Suppressor macrophage (primary cell): Measurements from ENCODE around the gene PTGIS.

Experiments used
- DNase-seq, 4 experiments: peaks; one replicate each; pipeline ENCODE4 v3.0.0-alpha.2; 2020 to 2022

The PTGIS gene

DNA sequence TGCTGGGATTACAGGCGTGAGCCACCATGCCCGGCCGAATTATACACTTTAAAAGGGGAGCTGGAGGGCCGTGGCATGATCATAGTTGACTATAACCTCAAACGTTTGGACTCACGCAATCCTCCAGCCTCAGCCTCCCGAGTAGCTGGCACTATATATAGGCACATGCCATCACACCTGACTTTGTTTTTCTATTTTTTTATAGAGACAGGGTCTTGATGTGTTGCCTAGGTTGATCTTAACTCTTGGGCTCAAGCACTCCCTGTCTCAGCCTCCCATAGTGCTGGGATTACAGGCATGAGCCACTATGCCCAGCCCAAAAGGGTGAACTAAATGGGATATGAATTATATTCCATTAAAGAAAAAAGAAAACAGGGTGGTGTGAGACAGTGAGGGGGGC lies 7.8 kb downstream of the PTGIS start:
- no peak for DNase-seq

DNA sequence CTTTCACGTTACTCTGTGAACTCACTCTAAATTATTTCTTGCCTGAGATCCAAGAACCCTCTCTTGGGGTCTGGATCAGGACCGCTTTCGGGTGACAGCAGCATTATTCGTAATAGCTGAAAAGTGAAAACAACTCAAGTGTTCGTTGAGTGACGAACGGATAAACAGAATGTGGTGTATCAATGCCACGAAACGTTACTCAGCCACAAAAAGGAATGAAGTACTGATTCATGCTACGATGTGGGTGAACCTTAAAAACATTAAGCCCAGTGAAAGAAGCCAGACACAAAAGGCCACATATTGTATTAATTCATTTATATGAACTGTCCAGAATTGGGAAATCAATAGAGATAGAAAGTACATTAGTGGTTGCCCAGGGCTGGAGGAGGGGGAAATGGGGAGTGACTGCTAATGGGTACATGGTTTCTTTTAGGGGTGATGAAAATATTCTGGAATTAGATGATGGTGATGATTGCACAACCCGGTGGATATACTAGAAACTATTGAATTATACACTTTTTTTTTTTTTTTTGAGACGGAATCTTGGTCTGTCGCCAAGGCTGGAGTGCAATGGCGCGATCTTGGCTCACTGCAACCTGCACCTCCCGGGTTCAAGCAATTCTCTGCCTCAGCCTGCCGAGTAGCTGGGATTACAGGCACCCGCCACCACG lies 8.4 kb downstream of the PTGIS start:
- DNase-seq, result no peak

DNA sequence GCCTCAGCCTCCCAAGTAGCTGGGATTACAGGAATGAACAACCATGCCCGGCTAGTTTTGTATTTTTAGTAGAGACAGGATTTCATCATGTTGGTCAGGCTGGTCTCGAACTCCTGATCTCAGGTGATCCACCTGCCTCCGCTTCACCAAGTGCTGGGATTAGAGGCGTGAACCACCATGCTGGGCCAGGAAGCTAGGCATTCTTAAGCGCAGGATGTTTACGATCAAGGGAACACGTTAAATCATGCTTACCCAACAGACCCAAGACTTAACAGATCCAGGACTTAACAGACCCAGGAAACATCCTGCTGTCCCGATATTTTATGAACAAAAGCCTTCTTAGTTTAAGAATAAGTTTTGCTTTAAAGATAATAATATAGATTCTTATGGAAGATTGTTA lies 9.1 kb downstream of the PTGIS start:
- DNase-seq, result no peak

DNA sequence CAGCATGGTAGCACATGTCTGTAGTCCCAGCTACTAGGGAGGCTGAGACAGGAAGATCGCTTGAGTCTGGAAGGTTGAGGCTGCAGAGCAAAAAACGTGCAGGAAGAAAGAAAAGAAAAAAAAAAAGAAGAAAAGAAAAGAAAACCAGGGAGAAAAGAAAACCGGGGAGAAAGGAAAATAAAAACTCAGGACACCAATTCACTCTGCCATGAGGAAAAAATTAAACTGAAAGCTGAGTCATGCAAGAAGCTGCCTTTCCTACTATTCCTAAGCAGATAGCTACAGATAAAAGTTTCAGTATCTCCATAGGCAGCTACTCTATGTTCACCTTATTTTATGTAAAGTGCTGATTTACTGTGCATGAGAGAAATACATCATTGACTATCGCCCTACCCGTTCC lies 10.5 kb downstream of the PTGIS start:
- no peak for DNase-seq

DNA sequence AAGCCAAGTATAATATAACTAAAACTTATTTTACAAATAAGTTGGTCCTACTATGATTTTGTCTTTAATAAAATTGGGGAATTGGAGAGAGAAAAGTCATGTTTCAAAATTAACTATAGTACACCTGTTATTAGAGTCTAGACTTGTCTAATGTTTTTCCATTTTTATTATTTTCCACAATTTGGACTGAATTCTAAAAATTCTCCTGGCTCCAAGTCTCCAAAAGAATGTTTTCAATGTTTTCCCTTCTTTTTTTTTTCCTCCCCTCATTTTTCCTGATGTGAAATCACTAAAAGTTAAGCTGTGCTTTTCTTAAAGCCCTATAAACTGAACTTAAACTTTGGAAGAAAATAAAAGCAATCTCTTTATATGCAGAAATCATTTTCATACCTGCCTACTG lies 11.3 kb downstream of the PTGIS start:
- no peak for DNase-seq

DNA sequence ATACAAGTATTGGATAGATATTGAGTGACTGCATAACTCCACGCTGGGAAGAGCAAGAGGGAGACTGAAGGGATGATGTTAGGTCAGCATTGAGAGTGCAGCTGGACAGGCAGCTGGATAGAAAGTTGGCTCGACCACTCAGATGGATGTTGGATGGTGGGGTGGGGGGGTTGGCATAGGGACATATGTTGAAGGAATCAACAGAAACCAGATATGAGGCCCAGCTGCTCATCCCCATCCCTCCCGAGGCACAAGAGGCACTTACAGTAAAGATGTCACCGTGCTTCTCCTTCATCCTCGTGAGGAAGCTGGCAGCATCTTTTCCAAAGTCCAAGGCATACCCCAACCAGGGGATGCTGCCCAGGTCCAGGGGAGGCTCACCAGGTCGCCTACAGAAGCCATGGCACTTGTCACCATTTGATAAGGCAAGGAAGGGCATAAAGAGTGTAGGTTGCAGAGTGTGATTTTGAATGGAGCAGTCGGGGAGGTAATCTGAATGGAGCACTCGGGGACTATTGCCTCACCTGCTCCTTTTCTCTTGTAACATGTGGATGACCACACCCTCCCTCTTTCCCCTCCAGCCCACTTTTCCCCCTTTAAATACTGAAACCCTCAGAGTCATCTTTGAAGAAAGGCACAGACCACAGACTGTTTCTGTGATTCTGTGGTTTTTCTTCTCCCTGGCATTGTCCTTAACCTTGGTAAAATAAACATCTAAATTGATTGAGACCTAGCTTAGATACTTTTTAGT lies 18.0 kb downstream of the PTGIS start:
- no peak for DNase-seq

DNA sequence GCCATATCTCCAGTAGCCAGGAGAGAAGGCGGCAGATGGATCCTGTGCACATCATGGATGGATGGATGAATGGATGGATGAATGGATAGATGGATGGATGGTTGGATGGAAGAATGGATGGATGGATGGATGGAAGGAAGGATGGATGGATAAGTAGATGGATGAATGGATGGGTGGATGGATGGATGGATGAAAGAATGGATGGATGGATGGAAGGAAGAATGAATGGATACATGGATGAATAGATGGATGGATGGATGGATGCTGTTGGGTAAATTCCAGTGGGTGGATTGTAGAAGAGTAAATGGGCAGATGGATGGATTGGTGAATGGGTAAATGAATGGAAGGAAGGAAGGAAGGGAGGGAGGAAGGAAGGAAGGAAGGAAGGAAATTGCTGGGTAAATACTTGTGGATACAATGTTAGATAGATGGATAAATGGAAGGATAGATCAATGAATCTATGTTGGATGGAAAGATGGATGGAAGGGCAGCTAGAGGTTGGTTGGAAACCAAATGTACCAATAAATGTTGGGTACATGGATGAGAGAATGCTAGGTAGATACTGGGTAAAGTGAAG lies 19.5 kb downstream of the PTGIS start:
- no peak for DNase-seq

DNA sequence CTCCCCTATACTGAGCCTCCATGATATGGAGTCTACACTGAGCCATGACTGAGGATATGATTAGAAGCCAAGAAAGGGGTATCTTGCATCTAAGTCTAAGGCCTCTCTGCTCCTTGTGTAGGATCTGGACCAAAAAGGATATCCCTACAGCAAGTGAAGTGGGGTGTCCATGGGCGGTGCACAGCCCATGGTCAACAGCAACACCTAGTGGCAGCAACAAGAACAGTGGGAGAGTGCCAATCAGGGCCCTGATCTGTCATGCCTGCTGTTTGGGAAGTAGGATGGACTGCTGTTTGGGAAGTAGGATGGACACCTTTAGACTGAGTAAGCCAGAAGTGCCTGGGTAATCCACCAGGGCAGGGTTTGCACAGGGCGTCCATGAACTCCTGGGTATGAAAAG lies 22.4 kb downstream of the PTGIS start:
- no peak for DNase-seq

DNA sequence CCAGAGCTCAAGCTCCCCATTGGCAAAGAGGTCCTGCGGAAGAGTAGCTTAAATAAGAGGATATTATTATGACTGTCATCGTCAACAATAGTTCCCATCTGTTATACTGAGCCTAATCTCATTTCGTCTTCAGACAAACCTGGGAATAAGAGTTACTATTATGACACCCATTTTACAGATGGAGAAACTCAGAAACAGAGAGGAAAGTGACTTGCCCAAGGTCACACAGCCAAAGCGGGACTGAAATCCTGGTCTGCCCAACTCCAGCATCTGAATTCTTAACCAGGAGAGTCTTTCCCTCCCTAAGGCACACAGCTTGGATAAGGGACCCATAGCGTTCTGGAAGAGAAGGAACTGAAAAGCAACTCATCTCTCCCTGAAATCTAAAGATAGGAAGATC lies 23.4 kb downstream of the PTGIS start:
- DNase-seq, result no peak

DNA sequence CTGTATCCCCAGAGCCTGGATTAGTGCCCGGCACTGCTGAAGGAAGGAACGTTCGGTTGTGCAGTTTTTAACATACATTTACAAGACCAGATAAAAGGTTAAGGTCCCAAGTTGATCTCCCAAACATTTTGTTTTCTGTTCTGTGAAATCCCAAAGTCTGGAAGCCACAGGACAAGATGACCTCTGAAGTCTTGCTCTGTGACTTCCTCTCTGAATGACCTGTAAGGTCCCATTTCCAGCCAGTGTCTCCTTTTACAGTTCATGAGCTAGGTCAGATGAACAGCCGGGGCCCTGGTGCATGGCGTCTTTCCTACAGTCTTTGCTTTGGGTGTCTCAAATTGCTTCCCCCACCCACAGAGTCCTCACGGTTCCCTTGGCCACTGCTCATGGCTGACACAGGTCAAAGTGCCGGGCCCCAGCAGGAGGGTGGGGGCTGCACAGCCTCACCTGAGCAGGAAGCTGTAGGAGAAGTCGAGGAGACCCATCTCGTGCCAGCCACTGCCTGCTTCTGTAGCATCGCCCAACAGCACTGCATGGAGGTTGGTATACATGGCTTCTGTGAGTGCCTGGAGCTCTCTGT lies 24.0 kb downstream of the PTGIS start:
- DNase-seq, result no peak

DNA sequence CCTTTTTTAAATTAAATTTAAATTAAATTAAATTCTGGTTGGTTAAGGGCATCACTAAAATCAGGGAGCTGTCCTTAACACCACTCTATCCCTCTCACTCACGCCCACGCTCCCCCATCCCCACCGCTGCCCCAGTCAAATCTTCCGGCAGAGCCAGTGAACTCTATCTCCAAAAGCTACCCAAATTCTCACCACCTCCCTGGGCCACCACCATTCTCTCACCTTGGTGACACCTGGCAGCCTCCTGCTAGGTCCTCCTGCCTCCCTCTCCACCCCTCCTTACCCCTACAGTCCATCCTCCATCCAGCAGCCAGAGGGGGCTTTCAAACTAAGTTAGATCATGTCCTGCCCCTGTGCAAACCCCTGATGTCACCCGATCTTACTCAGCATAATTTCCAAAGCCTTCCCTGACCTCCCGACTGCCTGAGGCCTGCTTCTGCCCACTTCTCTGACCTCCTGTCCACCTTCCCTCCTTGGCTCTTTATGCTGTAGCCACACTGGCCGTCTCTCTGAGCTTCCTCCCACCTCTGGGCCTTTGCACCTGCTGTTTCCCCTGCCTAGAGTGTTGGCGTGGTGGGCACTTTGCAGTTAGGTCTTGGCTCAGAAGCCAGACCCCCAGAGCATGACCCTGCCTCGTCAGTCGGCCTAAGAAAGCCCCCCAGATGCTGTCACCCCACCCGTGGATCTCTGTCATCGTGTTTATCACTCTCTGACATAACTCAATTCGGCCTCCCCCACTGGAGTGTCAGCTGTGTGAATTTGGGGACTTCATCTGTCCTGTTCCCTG lies 24.7 kb downstream of the PTGIS start:
- DNase-seq, result no peak

DNA sequence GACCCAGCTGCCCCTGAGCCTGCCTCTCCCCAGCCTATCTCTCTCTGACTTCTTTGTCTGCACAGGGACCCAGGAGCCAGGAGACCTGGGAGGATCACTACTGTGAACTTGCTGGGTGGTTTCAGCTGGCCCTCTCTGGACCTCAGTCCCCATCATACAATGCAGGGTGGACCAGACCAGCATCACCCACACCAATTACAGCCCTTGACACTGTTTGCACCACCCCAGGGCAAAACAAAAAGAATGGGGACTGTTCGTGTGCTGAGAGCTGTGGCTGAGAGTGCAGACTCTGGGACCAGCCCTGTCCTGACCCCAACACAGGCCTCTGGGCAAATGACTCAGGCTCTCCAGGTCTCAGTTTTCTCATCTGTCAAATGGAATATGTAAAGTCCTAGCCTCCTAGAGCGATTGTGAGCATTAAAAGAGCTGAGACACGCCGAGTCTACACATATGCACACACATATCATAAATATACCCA lies 25.4 kb downstream of the PTGIS start:
- no peak for DNase-seq

DNA sequence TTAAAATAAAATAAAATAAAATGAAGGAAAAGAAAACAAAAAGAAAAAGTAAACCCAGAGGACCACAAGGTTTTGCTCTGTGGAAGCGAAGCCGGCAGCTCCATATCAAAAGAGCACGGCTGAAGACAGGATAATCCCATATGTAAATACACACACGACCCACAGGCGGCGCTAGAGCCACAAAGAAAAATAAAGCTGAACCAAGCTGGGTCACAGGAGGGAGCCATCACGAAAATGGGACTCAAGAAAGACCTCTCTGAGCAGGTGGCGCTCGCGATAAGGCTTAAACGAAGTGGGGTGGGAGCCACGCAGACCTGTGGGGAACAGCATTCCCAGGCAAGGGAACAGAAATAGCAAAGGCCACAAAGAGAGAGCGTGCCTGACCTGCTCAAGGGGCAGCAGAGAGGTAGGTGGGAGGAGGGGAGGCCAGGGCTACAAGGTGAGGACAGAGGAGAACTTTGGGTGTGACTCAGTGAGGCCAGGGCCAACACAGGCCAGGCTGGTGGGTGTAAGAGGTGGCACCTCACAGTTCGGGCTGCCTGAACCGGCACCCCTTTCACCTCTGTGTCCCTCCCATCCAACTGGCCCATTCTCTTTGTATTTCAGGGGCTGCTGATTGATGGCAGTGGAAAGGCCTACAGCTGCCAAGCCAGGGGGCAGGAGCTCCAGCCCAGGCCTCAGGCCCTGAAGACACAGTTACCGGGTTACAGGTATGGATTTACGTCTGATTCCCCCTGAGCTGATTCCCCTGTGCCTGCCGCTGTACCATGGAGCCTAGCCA lies 26.0 kb downstream of the PTGIS start:
- DNase-seq, result peak; percentile 75 to 83 (median 78)

DNA sequence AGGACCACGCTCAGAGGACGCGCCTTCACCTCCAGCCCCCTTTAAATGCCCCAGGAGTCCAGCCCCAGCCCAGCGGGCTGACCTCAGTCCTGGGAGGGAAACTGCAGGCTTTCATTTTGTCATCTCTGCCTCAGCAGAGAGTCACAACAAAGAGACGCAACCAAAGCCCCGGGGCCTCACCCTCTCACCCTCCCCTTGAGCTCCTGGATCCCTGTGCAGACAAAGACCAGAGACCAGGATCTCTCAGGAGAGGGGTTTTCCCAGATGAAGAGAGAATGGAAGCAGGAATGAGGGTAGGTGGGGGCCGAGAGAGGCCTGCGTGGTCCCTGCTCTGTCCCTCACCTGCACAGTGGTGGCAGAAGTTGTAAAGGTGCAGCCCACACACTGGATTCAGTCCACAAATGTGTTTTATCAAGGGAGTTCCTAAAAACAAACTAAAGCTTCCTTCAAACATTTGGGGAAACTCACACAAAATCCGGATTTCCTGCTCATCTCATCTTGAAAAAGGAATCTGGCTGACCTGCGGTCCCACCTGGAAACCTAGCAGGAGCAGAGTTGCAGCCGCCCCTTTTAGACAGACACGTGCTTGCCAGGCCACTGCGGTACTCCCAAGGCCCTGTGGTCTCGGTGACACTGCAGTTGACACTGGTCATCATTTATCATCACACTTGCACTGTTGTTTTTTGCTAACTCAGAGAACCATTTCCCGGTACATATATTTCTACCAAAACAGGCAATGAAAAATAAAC lies 27.1 kb downstream of the PTGIS start:
- no peak for DNase-seq

DNA sequence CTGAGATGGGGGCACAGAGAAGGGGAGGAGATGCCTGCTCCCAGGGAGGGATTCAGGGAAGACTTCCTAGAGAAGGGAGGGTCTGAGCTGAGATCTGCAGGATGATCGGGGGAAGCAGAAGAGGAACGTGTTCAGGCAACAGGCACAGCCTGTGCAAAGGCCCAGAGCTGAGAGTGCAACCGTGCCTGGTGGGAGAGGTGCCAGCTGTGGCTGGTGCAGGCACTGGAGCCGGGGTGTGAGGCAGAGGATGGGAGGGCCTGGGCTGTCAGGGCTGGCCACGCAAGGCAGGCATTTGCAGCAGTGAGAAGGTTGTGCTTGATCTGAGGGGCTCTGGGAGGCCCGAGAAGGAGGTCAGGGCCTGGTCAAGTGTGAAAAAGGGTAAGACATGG lies 27.7 kb downstream of the PTGIS start:
- DNase-seq, result no peak

DNA sequence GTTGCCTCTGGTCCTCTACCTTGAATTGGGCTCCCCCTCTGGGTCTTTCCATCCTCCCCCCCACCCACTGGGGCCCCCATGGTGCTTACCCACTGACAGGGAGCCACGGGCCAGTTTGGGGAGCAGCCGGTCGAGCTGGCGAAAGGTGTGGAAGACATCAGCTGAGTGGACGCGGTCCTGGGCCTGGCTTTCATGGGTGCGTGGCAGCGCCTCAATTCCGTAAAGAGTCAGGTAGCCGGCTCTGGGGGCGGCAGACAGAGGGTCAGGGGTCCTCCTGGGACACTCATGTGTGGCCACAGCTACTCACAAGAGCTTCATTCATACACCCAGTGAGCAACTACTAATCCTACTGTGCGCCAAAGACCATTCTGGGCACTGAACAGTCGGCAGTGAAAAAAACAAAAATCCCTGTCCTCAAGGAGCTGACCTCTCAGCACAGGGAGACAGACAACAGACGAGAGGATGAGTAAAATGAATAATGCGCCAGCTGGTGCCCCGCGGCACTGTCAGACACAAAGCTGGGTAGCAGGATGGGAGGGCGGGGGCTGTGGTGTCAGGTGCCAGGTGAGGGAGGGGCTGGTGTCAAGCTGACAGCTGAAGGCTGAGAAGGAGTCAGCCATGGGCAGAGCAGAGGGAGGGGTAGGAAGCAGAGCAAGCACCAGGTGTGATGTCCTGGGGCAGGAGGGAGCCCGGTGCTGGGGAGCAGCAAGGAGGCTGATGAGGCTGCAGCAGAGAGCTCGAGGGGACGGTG lies 28.3 kb downstream of the PTGIS start:
- DNase-seq, result no peak

DNA sequence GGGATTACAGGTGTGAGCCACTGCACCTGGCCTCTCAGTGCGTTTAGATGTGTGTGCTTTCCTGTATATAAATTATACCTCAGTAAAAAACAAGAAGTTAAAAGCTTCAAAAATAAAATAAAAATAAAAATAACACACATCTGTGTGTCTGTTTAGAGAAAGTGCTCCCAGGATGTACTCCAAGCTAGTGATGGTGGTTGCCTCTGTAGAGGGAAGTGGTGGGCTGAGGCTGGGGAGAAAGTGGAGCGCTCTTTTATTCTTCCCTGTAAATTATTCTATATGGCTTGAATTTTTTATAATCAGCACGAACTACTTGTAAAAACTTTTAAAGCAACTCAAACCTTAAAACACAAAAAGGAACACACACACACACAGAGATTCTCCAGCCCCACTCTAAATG lies 29.0 kb downstream of the PTGIS start:
- DNase-seq, result no peak

DNA sequence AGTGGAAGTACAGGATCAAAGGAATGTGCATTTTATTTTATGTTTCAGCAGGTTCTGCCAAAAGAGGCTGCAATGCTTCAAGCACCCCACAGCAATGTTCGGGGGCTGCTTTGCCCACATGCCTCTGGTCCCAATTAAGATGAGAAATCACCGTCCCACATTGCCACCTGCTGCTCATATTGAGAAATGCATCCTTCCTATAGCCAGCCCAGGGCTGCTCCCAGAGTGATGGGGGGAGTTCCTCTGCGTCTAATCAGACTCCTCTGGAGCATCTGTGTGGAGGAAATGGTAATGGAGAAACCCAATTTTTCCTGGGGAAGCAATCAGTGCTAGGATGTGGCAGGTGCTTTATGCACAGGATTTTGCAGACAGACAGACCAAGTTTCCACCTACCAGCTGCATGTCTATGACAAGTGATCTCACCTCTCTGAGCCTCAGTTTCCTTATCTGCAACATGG lies 33.7 kb downstream of the PTGIS start:
- DNase-seq, result peak; percentile 68 to 82 (median 73)

DNA sequence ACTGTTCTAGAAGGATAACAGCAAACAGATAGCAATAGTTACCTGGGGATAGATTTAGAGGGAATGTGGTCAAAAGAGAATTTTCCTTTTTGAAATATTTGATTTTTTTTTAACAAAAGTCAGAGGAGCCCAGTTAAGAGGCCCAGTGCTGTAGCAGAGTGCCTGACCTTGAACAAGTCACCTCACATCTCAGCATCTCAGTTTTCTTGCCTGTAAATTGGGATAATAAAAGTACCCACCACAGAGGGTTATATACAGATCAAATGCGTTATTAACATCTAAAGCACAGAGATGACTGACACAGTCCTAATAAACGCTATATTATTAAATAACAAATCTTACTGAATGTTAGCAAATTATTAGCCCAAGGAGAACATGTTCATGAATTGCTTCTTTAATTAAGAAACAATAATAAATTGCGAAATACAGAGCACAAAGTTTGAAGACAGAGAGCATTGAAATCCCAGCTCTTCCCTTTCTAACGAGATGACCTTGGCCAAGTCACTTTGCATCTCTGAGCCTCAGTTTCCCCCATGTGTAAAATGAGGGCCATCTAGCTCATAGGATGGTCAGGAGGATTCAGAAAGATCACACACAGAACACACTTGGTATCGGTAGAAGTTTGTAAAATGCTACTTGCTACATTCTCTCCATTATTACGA lies 35.5 kb downstream of the PTGIS start:
- no peak for DNase-seq

DNA sequence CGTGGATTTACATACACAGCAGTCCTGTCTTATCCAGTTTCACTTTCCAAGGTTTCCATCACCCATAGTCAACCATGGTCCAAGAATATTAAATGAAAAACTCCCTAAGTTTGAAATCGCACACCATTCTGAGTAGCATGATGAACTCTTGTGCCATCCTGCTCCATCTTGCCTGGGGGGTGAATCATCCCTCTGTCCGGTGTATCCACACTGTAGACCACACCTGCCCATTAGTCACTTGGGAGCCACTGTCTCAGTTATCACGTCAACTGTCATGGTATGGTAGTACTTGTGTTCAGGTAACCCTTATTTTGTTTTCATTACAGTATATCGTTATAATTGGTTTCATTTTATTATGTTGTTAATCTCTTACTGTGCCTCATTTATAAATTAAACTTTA lies 38.5 kb downstream of the PTGIS start:
- no peak for DNase-seq
